GM23338 (cell line): ENCODE results near the gene IQCK.

ENCODE experiments used
- CREB1 ChIP-seq: fragments of 250-450 bp; sonication (Bioruptor Pico); IDR thresholded peaks from 2 replicates; pipeline ENCODE4 v1.5.0; 2020; ENCODE audit warnings: low read depth, mild to moderate bottlenecking, moderate library complexity
- ETS1 ChIP-seq: IDR thresholded peaks from 2 replicates; pipeline ENCODE4 v1.6.1; 2016; ENCODE audit warnings: antibody characterized with exemption
- EZH2 ChIP-seq: fragments of 200-600 bp; sonication (generic); IDR thresholded peaks from one replicate; pipeline ENCODE4 v1.8.0; 2017; ENCODE audit warnings: antibody characterized with exemption, mild to moderate bottlenecking, low read depth; ENCODE audit not compliant: unreplicated experiment
- EZH2phosphoT487 ChIP-seq: fragments of 200-600 bp; sonication (generic); IDR thresholded peaks from one replicate; pipeline ENCODE4 v1.8.1; 2018; ENCODE audit warnings: antibody characterized with exemption; ENCODE audit not compliant: unreplicated experiment
- JUNB ChIP-seq: IDR thresholded peaks from one replicate; pipeline ENCODE4 v1.6.1; 2016; ENCODE audit warnings: antibody characterized with exemption; ENCODE audit not compliant: unreplicated experiment
- NANOG ChIP-seq: IDR thresholded peaks from 2 replicates; pipeline ENCODE4 v1.6.1; 2016; ENCODE audit warnings: antibody characterized with exemption, borderline replicate concordance
- POLR2AphosphoS5 ChIP-seq: IDR thresholded peaks from 2 replicates; pipeline ENCODE4 v1.6.1; 2016; ENCODE audit warnings: antibody characterized with exemption, low read depth
- ZNF114 ChIP-seq: fragments of 250-450 bp; sonication (Bioruptor Pico); IDR thresholded peaks from 2 replicates; pipeline ENCODE4 v1.5.0; 2020; ENCODE audit warnings: mild to moderate bottlenecking, moderate library complexity
- TF ChIP-seq, protein P1 (sequence below): IDR thresholded peaks from one replicate; pipeline ENCODE4 v1.6.1; 2018; ENCODE audit warnings: antibody characterized with exemption; ENCODE audit not compliant: unreplicated experiment
- TF ChIP-seq, protein P2 (sequence below), 2 experiments: fragments of 200-600 bp in 1 of 2; sonication (generic) in 1 of 2; conservative IDR thresholded peaks; 2 replicates each; pipeline versions ENCODE4 v1.5.1 to v1.6.1; 2016 to 2017; ENCODE audit warnings: antibody characterized with exemption in 2 of 2, low read depth in 2 of 2, mild to moderate bottlenecking in 2 of 2, moderate library complexity in 1 of 2

DNA sequence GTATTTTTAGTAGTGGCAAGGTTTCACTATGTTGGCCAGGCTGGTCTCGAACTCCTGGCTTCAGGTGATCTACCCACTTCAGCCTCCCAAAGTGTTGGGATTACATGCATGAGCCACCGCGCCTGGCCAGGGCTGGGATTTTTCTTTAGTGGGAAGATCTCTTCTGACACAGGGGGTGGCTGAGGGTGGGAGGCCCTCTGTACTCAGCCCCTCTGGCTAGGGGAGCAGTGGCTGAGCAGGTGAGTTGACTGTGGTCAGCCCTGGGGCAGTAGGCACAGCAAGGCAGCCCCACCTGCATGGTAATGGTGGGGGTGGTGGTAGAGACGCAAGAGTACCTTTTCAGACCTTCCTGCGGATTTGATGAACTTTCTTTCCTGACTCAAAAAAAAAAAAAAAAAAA, 178.9 kb downstream of the IQCK start:
- TF ChIP-seq, protein P1, sequence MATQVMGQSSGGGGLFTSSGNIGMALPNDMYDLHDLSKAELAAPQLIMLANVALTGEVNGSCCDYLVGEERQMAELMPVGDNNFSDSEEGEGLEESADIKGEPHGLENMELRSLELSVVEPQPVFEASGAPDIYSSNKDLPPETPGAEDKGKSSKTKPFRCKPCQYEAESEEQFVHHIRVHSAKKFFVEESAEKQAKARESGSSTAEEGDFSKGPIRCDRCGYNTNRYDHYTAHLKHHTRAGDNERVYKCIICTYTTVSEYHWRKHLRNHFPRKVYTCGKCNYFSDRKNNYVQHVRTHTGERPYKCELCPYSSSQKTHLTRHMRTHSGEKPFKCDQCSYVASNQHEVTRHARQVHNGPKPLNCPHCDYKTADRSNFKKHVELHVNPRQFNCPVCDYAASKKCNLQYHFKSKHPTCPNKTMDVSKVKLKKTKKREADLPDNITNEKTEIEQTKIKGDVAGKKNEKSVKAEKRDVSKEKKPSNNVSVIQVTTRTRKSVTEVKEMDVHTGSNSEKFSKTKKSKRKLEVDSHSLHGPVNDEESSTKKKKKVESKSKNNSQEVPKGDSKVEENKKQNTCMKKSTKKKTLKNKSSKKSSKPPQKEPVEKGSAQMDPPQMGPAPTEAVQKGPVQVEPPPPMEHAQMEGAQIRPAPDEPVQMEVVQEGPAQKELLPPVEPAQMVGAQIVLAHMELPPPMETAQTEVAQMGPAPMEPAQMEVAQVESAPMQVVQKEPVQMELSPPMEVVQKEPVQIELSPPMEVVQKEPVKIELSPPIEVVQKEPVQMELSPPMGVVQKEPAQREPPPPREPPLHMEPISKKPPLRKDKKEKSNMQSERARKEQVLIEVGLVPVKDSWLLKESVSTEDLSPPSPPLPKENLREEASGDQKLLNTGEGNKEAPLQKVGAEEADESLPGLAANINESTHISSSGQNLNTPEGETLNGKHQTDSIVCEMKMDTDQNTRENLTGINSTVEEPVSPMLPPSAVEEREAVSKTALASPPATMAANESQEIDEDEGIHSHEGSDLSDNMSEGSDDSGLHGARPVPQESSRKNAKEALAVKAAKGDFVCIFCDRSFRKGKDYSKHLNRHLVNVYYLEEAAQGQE: no peak
- TF ChIP-seq, protein P2, sequence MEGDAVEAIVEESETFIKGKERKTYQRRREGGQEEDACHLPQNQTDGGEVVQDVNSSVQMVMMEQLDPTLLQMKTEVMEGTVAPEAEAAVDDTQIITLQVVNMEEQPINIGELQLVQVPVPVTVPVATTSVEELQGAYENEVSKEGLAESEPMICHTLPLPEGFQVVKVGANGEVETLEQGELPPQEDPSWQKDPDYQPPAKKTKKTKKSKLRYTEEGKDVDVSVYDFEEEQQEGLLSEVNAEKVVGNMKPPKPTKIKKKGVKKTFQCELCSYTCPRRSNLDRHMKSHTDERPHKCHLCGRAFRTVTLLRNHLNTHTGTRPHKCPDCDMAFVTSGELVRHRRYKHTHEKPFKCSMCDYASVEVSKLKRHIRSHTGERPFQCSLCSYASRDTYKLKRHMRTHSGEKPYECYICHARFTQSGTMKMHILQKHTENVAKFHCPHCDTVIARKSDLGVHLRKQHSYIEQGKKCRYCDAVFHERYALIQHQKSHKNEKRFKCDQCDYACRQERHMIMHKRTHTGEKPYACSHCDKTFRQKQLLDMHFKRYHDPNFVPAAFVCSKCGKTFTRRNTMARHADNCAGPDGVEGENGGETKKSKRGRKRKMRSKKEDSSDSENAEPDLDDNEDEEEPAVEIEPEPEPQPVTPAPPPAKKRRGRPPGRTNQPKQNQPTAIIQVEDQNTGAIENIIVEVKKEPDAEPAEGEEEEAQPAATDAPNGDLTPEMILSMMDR (conservative IDR thresholded peaks at IDR 0.05; ENCODE audit: low read depth in 2 of 2): no peak
- TF ChIP-seq POLR2AphosphoS5: no peak
- TF ChIP-seq NANOG: no peak
- no peak for TF ChIP-seq CREB1
- no peak for TF ChIP-seq EZH2phosphoT487
- no peak for TF ChIP-seq EZH2
- no peak for TF ChIP-seq ZNF114 (CRISPR knock-in tag)
- TF ChIP-seq JUNB: no peak
- no peak for TF ChIP-seq ETS1
